Lung (tissue), 12 donors: ENCODE results near the gene KRT26. TPM values are rescaled to one million over a fixed set of nuclear protein-coding genes. Genes with fewer than 3 reads are reported as not detected.

Experiments used
- ATAC-seq: fragments of 200-7000 bp; cut with Tn5 transposase; one replicate; pipeline ENCODE4 v1.9.1; 2020; ENCODE audit warnings: moderate number of reproducible peaks; ENCODE audit not compliant: insufficient read depth, low FRiP score
- DNase-seq, 3 donors: peaks; one replicate each; pipeline ENCODE4 v3.0.0-alpha.2; 2013 to 2017
- H3K27ac ChIP-seq, 2 donors: one replicate each; pipeline ENCODE4 v1.5.1; 2013; ENCODE audit warnings: mild to moderate bottlenecking in 2 of 2, moderate library complexity in 2 of 2, control low read depth in 1 of 2, inconsistent platforms in 1 of 2, low read depth in 1 of 2, low read length in 1 of 2
- H3K27me3 ChIP-seq, 3 donors: one replicate each; pipeline ENCODE4 v1.5.1; 2013; ENCODE audit warnings: low read length in 2 of 3; ENCODE audit not compliant: control insufficient read depth in 3 of 3, insufficient read depth in 3 of 3
- H3K36me3 ChIP-seq, 4 donors: one replicate each; pipeline ENCODE4 v1.5.1; 2013; ENCODE audit warnings: low read length in 4 of 4, mild to moderate bottlenecking in 1 of 4, moderate library complexity in 1 of 4; ENCODE audit not compliant: control insufficient read depth in 4 of 4, insufficient read depth in 4 of 4
- H3K4me1 ChIP-seq, 5 donors: one replicate each; pipeline ENCODE4 v1.5.1; 2013; ENCODE audit warnings: low read length in 5 of 5, mild to moderate bottlenecking in 2 of 5, moderate library complexity in 1 of 5; ENCODE audit not compliant: control insufficient read depth in 5 of 5, insufficient read depth in 5 of 5
- H3K4me3 ChIP-seq: one replicate; pipeline ENCODE4 v1.5.1; 2013; ENCODE audit warnings: mild to moderate bottlenecking, control low read depth, moderate library complexity
- H3K9ac ChIP-seq, 2 donors: one replicate each; pipeline ENCODE4 v1.5.1; 2013; ENCODE audit warnings: low read length in 2 of 2, control low read depth in 1 of 2; ENCODE audit not compliant: insufficient read depth in 1 of 2
- H3K9me3 ChIP-seq, 4 donors: one replicate each; pipeline ENCODE4 v1.5.1; 2013; ENCODE audit warnings: low read length in 3 of 4, mild to moderate bottlenecking in 1 of 4, moderate library complexity in 1 of 4; ENCODE audit not compliant: control insufficient read depth in 4 of 4, insufficient read depth in 3 of 4
- CTCF ChIP-seq: IDR thresholded peaks from 2 replicates; pipeline ENCODE4 v1.5.1; 2012; ENCODE audit warnings: mild to moderate bottlenecking; ENCODE audit errors: control extremely low read depth, extremely low read depth
- WGBS, 2 donors: extraction: QIAGEN DNeasy Blood & Tissue Kit; methylation state at CpG; one replicate each; pipeline ENCODE4 v1.1.7; 2013; 5-methylcytosine and 5-hydroxymethylcytosine counted together
- polyA plus RNA-seq, 2 donors: library from polyadenylated mRNA; stranded (reverse); fragments of 200-250 nt; gene quantifications; one replicate each; pipeline ENCODE4 v1.2.1, GENCODE V29; 2013
- total RNA-seq, 2 donors: library from RNA; depleted of rRNA in 1 of 2; stranded (reverse); fragments of >200 nt in 1 of 2; gene quantifications; one replicate each; pipeline ENCODE4 v1.2.1, GENCODE V29; 2014 to 2021
- donor health status: control.
- donor health status: control.
- donor health status: Bipolar disorder and iron deficiency.
- donor health status: healthy.
- donor health status: DM: yes; HTN: yes; CAD: no.

The KRT26 gene
- total and polyA plus RNA-seq, 4 donors: not detected

GRCh38 chr17:40819528-40820125 lies 47.6 kb upstream of the KRT26 start:
- H3K27ac ChIP-seq: peak overlapping the region in 1 of 2 donors; percentile 98
- peaks cover 0 to 2% (median under 1%) of the 10 kb centered on the region in 4 donors for H3K9me3 ChIP-seq
- no peak for ATAC-seq
- DNase-seq: peak in 2 of 3 donors; percentile 42 to 51
- no peak overlapping the region for H3K9ac ChIP-seq
- H3K27me3 ChIP-seq: no peaks in the 10 kb centered on the region
- H3K36me3 ChIP-seq: peaks cover 0 to 7% (median 6%) of the 10 kb centered on the region in 4 donors
- peaks cover 0 to 6% (median 2%) of the 10 kb centered on the region in 5 donors for H3K4me1 ChIP-seq
- no peak for TF ChIP-seq CTCF
- H3K4me3 ChIP-seq: peak overlapping the region; percentile 39
- 54 to 60% methylated on average over 9 of the region's 9 CpGs for WGBS, 2 donors

GRCh38 chr17:40818733-40819527 lies 46.9 kb upstream of the KRT26 start:
- peaks cover 0 to 7% (median 6%) of the 10 kb centered on the region in 4 donors for H3K36me3 ChIP-seq
- TF ChIP-seq CTCF: no peak
- peak; percentile 86 for ATAC-seq
- H3K27ac ChIP-seq: peak overlapping the region; percentile 98
- H3K27me3 ChIP-seq: no peaks in the 10 kb centered on the region
- DNase-seq: peak; percentile 86 to 91 (median 91)
- peak overlapping the region in 1 of 2 donors; percentile 73 for H3K9ac ChIP-seq
- H3K9me3 ChIP-seq: peaks cover 0 to 2% (median under 1%) of the 10 kb centered on the region in 4 donors
- H3K4me3 ChIP-seq: peak overlapping the region; percentile 97
- H3K4me1 ChIP-seq: peaks cover 0 to 6% (median 2%) of the 10 kb centered on the region in 5 donors
- WGBS, 2 donors: 2% methylated on average over 63 to 73 of the region's 73 CpGs

GRCh38 chr17:40818343-40818732 lies 46.3 kb upstream of the KRT26 start:
- TF ChIP-seq CTCF: no peak
- WGBS, 2 donors: 25 to 31% methylated on average over 7 of the region's 7 CpGs

More at GRCh38 chr17:40818343-40818732, 46.3 kb upstream of the KRT26 start:
- H3K4me1 ChIP-seq: peaks cover 0 to 6% (median 2%) of the 10 kb centered on the region in 5 donors
- DNase-seq (no peak), ATAC-seq (no peak)
- peaks cover 0 to 2% (median under 1%) of the 10 kb centered on the region in 4 donors for H3K9me3 ChIP-seq
- peak overlapping the region; percentile 8 to 63 for H3K9ac ChIP-seq
- no peaks in the 10 kb centered on the region for H3K27me3 ChIP-seq
- H3K4me3 ChIP-seq: peak overlapping the region; percentile 97
- H3K27ac ChIP-seq: peak overlapping the region in 1 of 2 donors; percentile 98
- peaks cover 0 to 7% (median 6%) of the 10 kb centered on the region in 4 donors for H3K36me3 ChIP-seq
